ENCODE results near the gene NDOR1.
"Not testable (repeated sequence)": the region's sequence is repeated elsewhere in the genome, so short reads cannot be mapped to it uniquely, and the experiment has no call there.

NDOR1 gene

DNA sequence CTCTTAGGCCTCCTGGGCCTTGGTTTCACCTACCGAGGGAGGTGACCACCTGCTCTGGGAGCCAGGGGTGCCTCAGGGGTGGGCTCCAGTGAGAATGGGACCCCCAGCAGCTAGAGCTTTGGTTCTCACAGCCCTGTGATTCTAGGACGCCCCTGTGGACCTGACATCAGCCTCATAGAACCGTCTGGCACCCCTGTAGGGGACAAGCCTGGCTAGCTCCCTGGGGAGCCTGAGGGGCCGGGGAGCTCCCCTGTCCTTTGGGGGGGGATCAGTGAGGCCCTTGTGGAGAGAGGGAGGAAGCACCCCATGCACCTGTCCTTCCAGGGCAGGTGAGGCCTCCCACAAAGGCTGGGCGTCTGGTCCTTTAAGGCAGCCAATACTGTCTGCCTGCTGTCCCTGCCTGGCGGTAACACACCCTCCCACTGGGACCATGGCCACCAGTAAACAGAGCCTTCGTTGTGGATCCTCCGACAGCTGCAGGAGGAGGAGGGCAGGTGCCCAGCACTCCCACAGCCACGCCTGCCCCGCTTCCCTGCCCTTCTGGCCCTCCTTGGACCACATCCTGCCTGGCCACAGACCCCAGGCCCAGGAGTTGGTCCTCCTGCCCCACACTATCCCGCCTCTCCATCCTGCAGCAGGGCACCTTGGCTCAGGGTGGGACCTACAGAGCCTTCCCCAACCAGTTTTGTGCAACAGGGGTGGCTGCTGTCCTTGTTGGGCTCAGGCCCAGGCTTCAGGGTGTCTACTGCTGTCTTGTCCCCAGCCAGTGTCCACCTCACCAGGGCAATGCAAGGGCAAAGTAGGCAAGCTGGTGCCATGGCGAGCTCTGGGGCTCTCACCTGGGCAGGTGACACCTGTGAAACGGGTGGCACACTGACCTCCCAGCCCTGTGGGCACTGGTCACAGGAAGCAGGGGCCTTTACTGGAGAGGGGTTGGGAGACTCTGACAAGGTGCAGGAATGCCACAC is 32.5 kb downstream of the NDOR1 start:
- H3K9me3 ChIP-seq (ENCODE audit: insufficient read depth, low read length): no peaks in the 10 kb centered on the region

DNA sequence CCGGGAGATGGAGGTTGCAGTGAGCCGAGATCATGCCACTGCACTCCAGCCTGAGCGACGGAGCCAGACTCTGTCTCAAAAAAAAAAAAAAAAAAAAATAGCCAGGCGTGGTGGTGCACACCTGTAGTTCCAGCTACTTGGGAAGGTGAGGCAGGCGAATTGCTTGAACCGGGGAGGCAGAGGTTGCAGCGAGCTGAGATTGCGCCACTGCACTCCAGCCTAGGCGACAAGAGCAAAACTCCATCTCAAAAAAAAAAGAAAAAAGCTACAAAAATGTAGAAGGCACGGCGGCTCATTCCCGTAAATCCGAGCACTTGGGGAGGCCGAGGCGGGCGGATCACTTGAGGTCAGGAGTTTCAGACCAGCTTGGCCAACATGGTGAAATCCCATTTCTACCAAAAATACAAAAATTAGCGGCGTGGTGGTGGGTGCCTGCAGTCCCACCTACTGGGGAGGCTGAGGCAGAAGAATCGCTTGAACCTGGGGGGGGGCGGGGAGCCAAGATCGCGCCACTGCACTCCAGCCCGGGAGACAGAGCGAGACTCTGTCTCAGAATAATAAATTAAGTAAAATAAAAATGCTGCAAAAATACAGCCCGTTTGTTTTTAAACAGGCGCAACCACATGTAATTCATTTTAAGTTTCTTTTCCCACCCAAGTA is 34.2 kb downstream of the NDOR1 start:
- not testable (repeated sequence) for H3K27me3 ChIP-seq (ENCODE audit: low read depth, low read length); H3K9me3 ChIP-seq (ENCODE audit: insufficient read depth, low read length); H2AFZ ChIP-seq (ENCODE audit: low read depth, low read length)
- Histone ChIP-seq H3K79me2 (ENCODE audit: low read length) (peaks cover 47% of the 10 kb centered on the region), H4K20me1 (ENCODE audit: insufficient read depth, low read length) (peaks cover 26% of the 10 kb centered on the region), H3K4me3 (ENCODE audit: low read length) (peak overlapping the region; percentile 85), H3K27ac (ENCODE audit: low read length) (peak overlapping the region; percentile 88), H3K4me1 (ENCODE audit: low read length) (peaks cover 43% of the 10 kb centered on the region), H3K36me3 (replicated peaks; ENCODE audit: low read depth, low read length) (peaks cover 20% of the 10 kb centered on the region), H3K9ac (ENCODE audit: low read length) (peak overlapping the region; percentile 87), H3K4me2 (ENCODE audit: low read length) (peak overlapping the region; percentile 78)

More for the DNA sequence above, 32.5 kb downstream of the NDOR1 start:
- H3K9ac ChIP-seq (ENCODE audit: low read length): peak overlapping the region; percentile 62; the same call in 1 of the 2 replicates
- H3K36me3 ChIP-seq (replicated peaks; ENCODE audit: low read depth, low read length): peaks cover 10% of the 10 kb centered on the region
- peak overlapping the region; percentile 96 for H3K4me2 ChIP-seq (ENCODE audit: low read length)
- TF ChIP-seq EZH2phosphoT487 (IDR thresholded peaks at IDR 0.05; ENCODE audit: low read depth): no peak
- TF ChIP-seq, protein P1, sequence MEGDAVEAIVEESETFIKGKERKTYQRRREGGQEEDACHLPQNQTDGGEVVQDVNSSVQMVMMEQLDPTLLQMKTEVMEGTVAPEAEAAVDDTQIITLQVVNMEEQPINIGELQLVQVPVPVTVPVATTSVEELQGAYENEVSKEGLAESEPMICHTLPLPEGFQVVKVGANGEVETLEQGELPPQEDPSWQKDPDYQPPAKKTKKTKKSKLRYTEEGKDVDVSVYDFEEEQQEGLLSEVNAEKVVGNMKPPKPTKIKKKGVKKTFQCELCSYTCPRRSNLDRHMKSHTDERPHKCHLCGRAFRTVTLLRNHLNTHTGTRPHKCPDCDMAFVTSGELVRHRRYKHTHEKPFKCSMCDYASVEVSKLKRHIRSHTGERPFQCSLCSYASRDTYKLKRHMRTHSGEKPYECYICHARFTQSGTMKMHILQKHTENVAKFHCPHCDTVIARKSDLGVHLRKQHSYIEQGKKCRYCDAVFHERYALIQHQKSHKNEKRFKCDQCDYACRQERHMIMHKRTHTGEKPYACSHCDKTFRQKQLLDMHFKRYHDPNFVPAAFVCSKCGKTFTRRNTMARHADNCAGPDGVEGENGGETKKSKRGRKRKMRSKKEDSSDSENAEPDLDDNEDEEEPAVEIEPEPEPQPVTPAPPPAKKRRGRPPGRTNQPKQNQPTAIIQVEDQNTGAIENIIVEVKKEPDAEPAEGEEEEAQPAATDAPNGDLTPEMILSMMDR (IDR thresholded peaks at IDR 0.05; ENCODE audit: low read depth, low read length): no peak
- H3K27ac ChIP-seq (ENCODE audit: low read length): peak overlapping the region; percentile 21; the same call in 1 of the 2 replicates
- H3K27me3 ChIP-seq (ENCODE audit: low read depth, low read length): 0 out of 2 replicates have a peak, but pooled peaks cover 2% of the 10 kb centered on the region
- peaks cover 15% of the 10 kb centered on the region for H4K20me1 ChIP-seq (ENCODE audit: insufficient read depth, low read length)
- peaks cover 45% of the 10 kb centered on the region for H3K79me2 ChIP-seq (ENCODE audit: low read length)
- no peak overlapping the region for H2AFZ ChIP-seq (ENCODE audit: low read depth, low read length)
- peak overlapping the region; percentile 82; the same call in 1 of the 2 replicates for H3K4me3 ChIP-seq (ENCODE audit: low read length)
- peaks cover 49% of the 10 kb centered on the region for H3K4me1 ChIP-seq (ENCODE audit: low read length)

DNA sequence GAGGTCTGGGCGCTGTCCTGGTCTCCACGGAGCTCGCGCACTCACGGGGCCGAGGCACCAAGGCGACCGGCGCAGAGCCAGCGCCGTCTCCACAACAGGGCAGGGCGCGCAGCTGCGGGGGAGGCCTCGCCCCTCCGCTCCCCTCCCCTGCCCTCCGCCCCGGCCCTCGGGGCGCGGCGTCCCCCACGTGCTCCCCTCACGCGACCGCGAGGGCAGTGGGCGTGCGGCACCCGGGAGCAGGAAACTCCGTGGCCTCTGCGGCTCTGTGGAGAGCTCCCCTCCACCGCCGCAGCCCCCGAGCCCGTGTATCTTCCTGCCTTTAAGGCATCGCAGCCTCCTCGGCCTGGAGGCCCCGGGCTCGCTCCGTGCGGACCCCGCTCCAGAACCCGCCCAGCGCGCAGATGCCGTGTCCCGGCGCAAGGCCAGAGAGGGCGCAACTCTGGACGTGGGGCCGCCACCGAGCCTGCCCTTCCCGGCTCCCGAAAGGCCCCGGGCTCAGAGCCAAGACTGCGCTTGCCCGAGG is 34.9 kb downstream of the NDOR1 start:
- H3K4me1 ChIP-seq (ENCODE audit: low read length): peaks cover 36% of the 10 kb centered on the region

DNA sequence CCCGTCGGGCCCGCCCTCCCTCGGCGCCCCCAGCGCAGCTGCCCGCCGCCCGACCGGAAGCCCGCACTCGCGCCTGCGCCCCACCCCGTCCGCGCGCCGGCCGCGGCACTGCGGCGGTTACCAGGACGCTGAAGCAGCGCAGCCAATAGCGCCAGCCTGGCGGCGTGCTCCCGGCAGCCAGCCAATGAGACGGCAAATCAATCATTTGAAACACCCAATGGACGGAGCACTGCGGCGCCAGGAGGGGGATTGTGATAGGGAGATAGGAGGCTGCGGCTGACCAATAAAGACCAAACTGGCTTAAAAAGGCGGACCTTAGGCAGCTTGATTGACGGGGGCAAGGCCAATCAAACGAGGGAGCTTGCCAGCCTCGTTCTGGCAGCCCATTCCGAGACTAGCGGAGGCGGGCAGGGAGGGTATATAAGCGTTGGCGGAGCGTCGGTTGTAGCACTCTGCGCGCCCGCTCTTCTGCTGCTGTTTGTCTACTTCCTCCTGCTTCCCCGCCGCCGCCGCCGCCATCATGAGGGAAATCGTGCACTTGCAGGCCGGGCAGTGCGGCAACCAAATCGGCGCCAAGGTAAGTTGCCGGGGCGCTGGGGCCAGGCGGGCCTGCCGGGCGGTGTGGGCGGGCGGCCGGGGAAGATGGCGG is 35.5 kb downstream of the NDOR1 start, which contains the start of gene TUBB4B:
TUBB4B (plus strand) TSS at position 447 of the 649 bp plus-strand sequence; CDS start at position 521, 74 bp downstream.
- Histone ChIP-seq H2AFZ (ENCODE audit: low read depth, low read length) (no peak within 1 kb of the TSS; the same call in 1 of the 2 replicates), H3K4me3 (ENCODE audit: low read length) (peak within 1 kb of the TSS; percentile 97), H3K79me2 (ENCODE audit: low read length) (peaks cover 47% of the 10 kb centered on the region), H3K9me3 (ENCODE audit: insufficient read depth, low read length) (no peaks in the 10 kb centered on the region), H3K4me2 (ENCODE audit: low read length) (peak within 1 kb of the TSS; percentile 95), H3K4me1 (ENCODE audit: low read length) (peaks cover 30% of the 10 kb centered on the region), H4K20me1 (ENCODE audit: insufficient read depth, low read length) (peaks cover 26% of the 10 kb centered on the region), H3K27ac (ENCODE audit: low read length) (peak within 1 kb of the TSS; percentile 88), H3K27me3 (ENCODE audit: low read depth, low read length) (no peaks in the 10 kb centered on the region), H3K9ac (ENCODE audit: low read length) (peak within 1 kb of the TSS; percentile 91), H3K36me3 (replicated peaks; ENCODE audit: low read depth, low read length) (peaks cover 20% of the 10 kb centered on the region)
- TF ChIP-seq, protein P1 (IDR thresholded peaks at IDR 0.05; ENCODE audit: low read depth, low read length): no peak
- no peak for TF ChIP-seq EZH2phosphoT487 (IDR thresholded peaks at IDR 0.05; ENCODE audit: low read depth)

More for the DNA sequence above, 34.9 kb downstream of the NDOR1 start:
- peak overlapping the region; percentile 87 for H3K9ac ChIP-seq (ENCODE audit: low read length)
- TF ChIP-seq, protein P1 (IDR thresholded peaks at IDR 0.05; ENCODE audit: low read depth, low read length): no peak
- TF ChIP-seq EZH2phosphoT487 (IDR thresholded peaks at IDR 0.05; ENCODE audit: low read depth): no peak
- peaks cover 26% of the 10 kb centered on the region for H4K20me1 ChIP-seq (ENCODE audit: insufficient read depth, low read length)
- H3K4me2 ChIP-seq (ENCODE audit: low read length): peak overlapping the region; percentile 78
- H3K79me2 ChIP-seq (ENCODE audit: low read length): peaks cover 47% of the 10 kb centered on the region
- H3K27me3 ChIP-seq (ENCODE audit: low read depth, low read length): no peaks in the 10 kb centered on the region
- H3K9me3 ChIP-seq (ENCODE audit: insufficient read depth, low read length): no peaks in the 10 kb centered on the region
- H3K4me3 ChIP-seq (ENCODE audit: low read length): peak overlapping the region; percentile 85
- no peak overlapping the region; the same call in 1 of the 2 replicates for H2AFZ ChIP-seq (ENCODE audit: low read depth, low read length)
- H3K36me3 ChIP-seq (replicated peaks; ENCODE audit: low read depth, low read length): peaks cover 20% of the 10 kb centered on the region
- peak overlapping the region; percentile 88 for H3K27ac ChIP-seq (ENCODE audit: low read length)
